CD4-positive, alpha-beta T cell treated with Interleukin-17A for 1 hour (primary cell): Measurements from ENCODE around the gene KLF14.
"Not testable (repeated sequence)": the region's sequence is repeated elsewhere in the genome, so short reads cannot be mapped to it uniquely, and the experiment has no call there.

Experiments used
- DNase-seq: peaks from one replicate; pipeline ENCODE4 v3.0.0-alpha.2; 2020

The KLF14 gene

GRCh38 chr7:130733931-130734814 is at the start of gene KLF14:
KLF14 (minus strand) TSS chr7:130734207; CDS start chr7:130734033, 174 bp downstream.
- peak; percentile 15 for DNase-seq

GRCh38 chr7:130781346-130781745 is 47.3 kb upstream of the KLF14 start:
- DNase-seq, result no peak

- no peak for DNase-seq
Measured at GRCh38 chr7:130777426-130777825, 43.4 kb upstream of the KLF14 start.

GRCh38 chr7:130772456-130772855 is 38.4 kb upstream of the KLF14 start:
- not testable (repeated sequence) for DNase-seq

- DNase-seq, result no peak
Measured at GRCh38 chr7:130768854-130769253, 34.8 kb upstream of the KLF14 start.

GRCh38 chr7:130764569-130764968 is 30.6 kb upstream of the KLF14 start:
- DNase-seq, result not testable (repeated sequence)

- peak; percentile 50 for DNase-seq
Measured at GRCh38 chr7:130758429-130759056, 24.5 kb upstream of the KLF14 start.

GRCh38 chr7:130756316-130756715 is 22.3 kb upstream of the KLF14 start:
- DNase-seq, result no peak

GRCh38 chr7:130752424-130752823 is 18.4 kb upstream of the KLF14 start:
- no peak for DNase-seq

- no peak for DNase-seq
Measured at GRCh38 chr7:130750755-130751154, 16.7 kb upstream of the KLF14 start.

- DNase-seq, result no peak
Measured at GRCh38 chr7:130748531-130749389, 14.8 kb upstream of the KLF14 start.

GRCh38 chr7:130741331-130741995 is 7.5 kb upstream of the KLF14 start:
- no peak for DNase-seq

- DNase-seq, result no peak
Measured at GRCh38 chr7:130740606-130741005, 6.6 kb upstream of the KLF14 start.

- no peak for DNase-seq
Measured at GRCh38 chr7:130736298-130736900, 2.4 kb upstream of the KLF14 start.

GRCh38 chr7:130734815-130735716 is 1.1 kb upstream of the KLF14 start:
- DNase-seq, result no peak

- DNase-seq, result no peak
Measured at GRCh38 chr7:130732980-130733930, 752 bp downstream of the KLF14 start.

GRCh38 chr7:130723784-130724183 is 10.2 kb downstream of the KLF14 start:
- DNase-seq, result no peak

- DNase-seq, result no peak
Measured at GRCh38 chr7:130721486-130722277, 12.3 kb downstream of the KLF14 start.

GRCh38 chr7:130719541-130719940 is 14.5 kb downstream of the KLF14 start:
- no peak for DNase-seq
